Naive thymus-derived CD8-positive, alpha-beta T cell (primary cell): ENCODE results near the gene DUOXA2. TPM values are rescaled to one million over a fixed set of nuclear protein-coding genes. Genes with fewer than 3 reads are reported as not detected.

ENCODE experiments used
- ATAC-seq, 2 donors: fragments of 150-1000 bp; cut with Tn5 transposase in 1 of 2; sonication (Bioruptor Pico), chemical (Tn5 transposase) in 1 of 2; 1 replicate in 1 of 2; 2 replicates in 1 of 2; pipeline ENCODE4 v1.10.0; 2021; ENCODE audit warnings: mild to moderate bottlenecking in 2 of 2, moderate library complexity in 2 of 2
- POLR2A ChIA-PET: fragments of 350-600 bp; sonication (Branson Sonifier 250); formaldehyde crosslinking; loops from one replicate; lab custom pipeline; 2021; ENCODE audit warnings: antibody characterized with exemption; lab: Charles Lee
- DNase-seq, 10 donors: peaks; one replicate each; pipeline versions ENCODE4 v3.0.0 to v3.0.0-alpha.2; 2020 to 2022
- H3K27ac Mint-ChIP-seq, 10 donors: one replicate each; pipeline ENCODE4 v1.8.0; 2020 to 2022; ENCODE audit warnings: mild to moderate bottlenecking in 10 of 10, mixed read lengths in 10 of 10, moderate library complexity in 4 of 10, inconsistent platforms in 1 of 10
- H3K27me3 Mint-ChIP-seq, 5 donors: one replicate each; pipeline ENCODE4 v1.8.0; 2021 to 2022; ENCODE audit warnings: mixed read lengths in 5 of 5
- H3K36me3 Mint-ChIP-seq, 3 donors: one replicate each; pipeline ENCODE4 v1.8.0; 2020 to 2022; ENCODE audit warnings: mixed read lengths in 3 of 3, mild to moderate bottlenecking in 2 of 3, inconsistent platforms in 1 of 3
- H3K4me1 Mint-ChIP-seq, 4 donors: one replicate each; pipeline ENCODE4 v1.8.0; 2021 to 2022; ENCODE audit warnings: mixed read lengths in 4 of 4
- H3K4me3 Mint-ChIP-seq, 10 donors: one replicate each; pipeline ENCODE4 v1.8.0; 2020 to 2022; ENCODE audit warnings: mild to moderate bottlenecking in 10 of 10, mixed read lengths in 10 of 10, moderate library complexity in 6 of 10, inconsistent platforms in 1 of 10
- H3K9me3 Mint-ChIP-seq, 9 donors: one replicate each; pipeline ENCODE4 v1.8.0; 2020 to 2022; ENCODE audit warnings: mixed read lengths in 9 of 9, mild to moderate bottlenecking in 3 of 9, inconsistent platforms in 1 of 9, moderate library complexity in 1 of 9
- polyA plus RNA-seq, 3 donors: library from polyadenylated mRNA; unstranded; fragments of 300-500 nt; fragmentation: Illumina TruSeq; gene quantifications; one replicate each; pipeline ENCODE4 v1.2.3, GENCODE V29; 2021
- total RNA-seq, 8 experiments: library from RNA in 2 of 8; stranded (reverse) in 2 of 8; gene quantifications; one replicate each; pipeline ENCODE4 v1.2.3 and lab custom pipeline; 2021 to 2026

Gene DUOXA2
- total and polyA plus RNA-seq, 5 experiments from 2014 or later: not detected

- no peaks in the 10 kb centered on the region for H3K36me3 Mint-ChIP-seq
- DNase-seq (no peak), ATAC-seq (no peak)
- H3K4me3 Mint-ChIP-seq: no peak overlapping the region
- no peaks in the 10 kb centered on the region for H3K27me3 Mint-ChIP-seq
- H3K4me1 Mint-ChIP-seq: peaks cover 4 to 8% (median 5%) of the 10 kb centered on the region in 4 donors
- H3K27ac Mint-ChIP-seq: no peak overlapping the region
- no peaks in the 10 kb centered on the region for H3K9me3 Mint-ChIP-seq
- POLR2A ChIA-PET: no interaction called here
These were observed 32.3 kb downstream of the DUOXA2 start for GRCh38 chr15:45146405-45146804.

GRCh38 chr15:45147606-45148005 lies 33.5 kb downstream of the DUOXA2 start:
- Mint-ChIP-seq H3K27me3 (no peaks in the 10 kb centered on the region), H3K9me3 (no peaks in the 10 kb centered on the region), H3K4me1 (peaks cover 4 to 8% (median 6%) of the 10 kb centered on the region in 4 donors), H3K4me3 (no peak overlapping the region), H3K36me3 (peaks cover 0 to 5% (median 0%) of the 10 kb centered on the region in 3 donors), H3K27ac (peak overlapping the region in 1 of 10 donors; percentile 19)
- DNase-seq: no peak
- POLR2A ChIA-PET: no interaction called here
- no peak for ATAC-seq

GRCh38 chr15:45148076-45149059 lies 34.2 kb downstream of the DUOXA2 start:
- Mint-ChIP-seq H3K9me3 (no peaks in the 10 kb centered on the region), H3K4me1 (peaks cover 4 to 8% (median 6%) of the 10 kb centered on the region in 4 donors), H3K4me3 (no peak overlapping the region), H3K27me3 (no peaks in the 10 kb centered on the region), H3K36me3 (peaks cover 0 to 5% (median 0%) of the 10 kb centered on the region in 3 donors), H3K27ac (peak overlapping the region in 3 of 10 donors; percentile 19 to 31 (median 27))
- peak in 1 of 10 donors; percentile 11 for DNase-seq
- POLR2A ChIA-PET: no interaction called here
- no peak for ATAC-seq

- no peak overlapping the region for H3K4me3 Mint-ChIP-seq
- DNase-seq (no peak), ATAC-seq (no peak)
- H3K27me3 Mint-ChIP-seq: no peaks in the 10 kb centered on the region
- H3K4me1 Mint-ChIP-seq: peaks cover 4 to 8% (median 6%) of the 10 kb centered on the region in 4 donors
- peaks cover 0 to 5% (median 0%) of the 10 kb centered on the region in 3 donors for H3K36me3 Mint-ChIP-seq
- POLR2A ChIA-PET: no interaction called here
- peak overlapping the region in 2 of 10 donors; percentile 31 to 32 for H3K27ac Mint-ChIP-seq
- H3K9me3 Mint-ChIP-seq: no peaks in the 10 kb centered on the region
These were observed 34.9 kb downstream of the DUOXA2 start for GRCh38 chr15:45149060-45149459.

GRCh38 chr15:45150481-45150880 lies 36.4 kb downstream of the DUOXA2 start:
- Mint-ChIP-seq H3K4me3 (no peak overlapping the region), H3K36me3 (peaks cover 0 to 5% (median 0%) of the 10 kb centered on the region in 3 donors), H3K27ac (no peak overlapping the region), H3K9me3 (no peaks in the 10 kb centered on the region), H3K4me1 (peaks cover 4 to 8% (median 6%) of the 10 kb centered on the region in 4 donors), H3K27me3 (no peaks in the 10 kb centered on the region)
- DNase-seq: no peak
- no peak for ATAC-seq
- POLR2A ChIA-PET: no interaction called here

GRCh38 chr15:45150997-45151396 lies 36.9 kb downstream of the DUOXA2 start:
- no peak overlapping the region for H3K27ac Mint-ChIP-seq
- POLR2A ChIA-PET: no interaction called here
- peaks cover 4 to 8% (median 5%) of the 10 kb centered on the region in 4 donors for H3K4me1 Mint-ChIP-seq
- H3K36me3 Mint-ChIP-seq: peaks cover 0 to 5% (median 0%) of the 10 kb centered on the region in 3 donors
- no peaks in the 10 kb centered on the region for H3K27me3 Mint-ChIP-seq
- H3K4me3 Mint-ChIP-seq: no peak overlapping the region
- no peak for DNase-seq
- H3K9me3 Mint-ChIP-seq: no peaks in the 10 kb centered on the region
- no peak for ATAC-seq

- ATAC-seq (no peak), DNase-seq (no peak)
- H3K27ac Mint-ChIP-seq: no peak overlapping the region
- H3K36me3 Mint-ChIP-seq: peaks cover 0 to 5% (median 0%) of the 10 kb centered on the region in 3 donors
- H3K4me1 Mint-ChIP-seq: peaks cover 4 to 8% (median 6%) of the 10 kb centered on the region in 4 donors
- no peaks in the 10 kb centered on the region for H3K27me3 Mint-ChIP-seq
- H3K4me3 Mint-ChIP-seq: no peak overlapping the region
- POLR2A ChIA-PET: no interaction called here
- no peaks in the 10 kb centered on the region for H3K9me3 Mint-ChIP-seq
These were observed 38.1 kb downstream of the DUOXA2 start for GRCh38 chr15:45151998-45152828.

- no peak overlapping the region for H3K4me3 Mint-ChIP-seq
- DNase-seq (no peak), ATAC-seq (no peak)
- H3K36me3 Mint-ChIP-seq: peaks cover 0 to 8% (median 0%) of the 10 kb centered on the region in 3 donors
- H3K27me3 Mint-ChIP-seq: no peaks in the 10 kb centered on the region
- H3K4me1 Mint-ChIP-seq: peaks cover 0 to 15% (median 5%) of the 10 kb centered on the region in 4 donors
- POLR2A ChIA-PET: no interaction called here
- no peak overlapping the region for H3K27ac Mint-ChIP-seq
- H3K9me3 Mint-ChIP-seq: no peaks in the 10 kb centered on the region
These were observed 41.6 kb downstream of the DUOXA2 start for GRCh38 chr15:45155739-45156138.

- POLR2A ChIA-PET: no interaction called here
- peaks cover 0 to 8% (median 0%) of the 10 kb centered on the region in 3 donors for H3K36me3 Mint-ChIP-seq
- DNase-seq: no peak
- H3K4me1 Mint-ChIP-seq: peaks cover 0 to 16% (median 6%) of the 10 kb centered on the region in 4 donors
- H3K27ac Mint-ChIP-seq: peak overlapping the region in 3 of 10 donors; percentile 15 to 69 (median 43)
- no peak overlapping the region for H3K4me3 Mint-ChIP-seq
- ATAC-seq: no peak
- no peaks in the 10 kb centered on the region for H3K9me3 Mint-ChIP-seq
- no peaks in the 10 kb centered on the region for H3K27me3 Mint-ChIP-seq
These were observed 42.8 kb downstream of the DUOXA2 start for GRCh38 chr15:45156744-45157455.

- Mint-ChIP-seq H3K9me3 (no peaks in the 10 kb centered on the region), H3K27me3 (no peaks in the 10 kb centered on the region), H3K27ac (no peak overlapping the region), H3K36me3 (peaks cover 0 to 3% (median 0%) of the 10 kb centered on the region in 3 donors), H3K4me3 (no peak overlapping the region), H3K4me1 (peaks cover 0 to 16% (median 7%) of the 10 kb centered on the region in 4 donors)
- POLR2A ChIA-PET: interaction anchor here (1.0 kb wide), 1 partner anchor 9 kb away, joined by 3 read pairs; no protein-coding TSS in a partner anchor
- ATAC-seq (no peak), DNase-seq (no peak)
These were observed 43.8 kb downstream of the DUOXA2 start for GRCh38 chr15:45157974-45158373.

- Mint-ChIP-seq H3K4me3 (no peak overlapping the region), H3K36me3 (peaks cover 0 to 3% (median 0%) of the 10 kb centered on the region in 3 donors), H3K9me3 (no peaks in the 10 kb centered on the region), H3K27me3 (no peaks in the 10 kb centered on the region), H3K27ac (no peak overlapping the region), H3K4me1 (peaks cover 6 to 35% (median 16%) of the 10 kb centered on the region in 4 donors)
- POLR2A ChIA-PET: interaction anchor here (1.0 kb wide), 1 partner anchor 39 kb away, joined by 3 read pairs; no protein-coding TSS in a partner anchor
- DNase-seq (no peak), ATAC-seq (no peak)
These were observed 47.5 kb downstream of the DUOXA2 start for GRCh38 chr15:45161666-45162065.
